Ovary (tissue), 9 donors: ENCODE results near the gene ACACB. TPM values are rescaled to one million over a fixed set of nuclear protein-coding genes. Genes with fewer than 3 reads are reported as not detected.

Source experiments
- DNase-seq, 5 donors: peaks; one replicate each; pipeline ENCODE4 v3.0.0-alpha.2; 2019 to 2020
- H3K27ac ChIP-seq, 2 donors: fragments of 200-600 bp; one replicate each; pipeline versions ENCODE4 v1.5.1 to v1.8.0; 2019 to 2022
- H3K27me3 ChIP-seq: fragments of 200-600 bp; one replicate; pipeline ENCODE4 v1.8.0; 2022
- H3K36me3 ChIP-seq: fragments of 200-600 bp; sonication (generic); one replicate; pipeline ENCODE4 v1.5.1; 2019
- H3K4me1 ChIP-seq: one replicate; pipeline ENCODE4 v1.8.1; 2013; ENCODE audit warnings: mild to moderate bottlenecking, moderate library complexity; ENCODE audit not compliant: insufficient read depth
- H3K4me3 ChIP-seq: fragments of 200-600 bp; sonication (generic); one replicate; pipeline ENCODE4 v1.5.1; 2017
- H3K9me3 ChIP-seq, 2 donors: fragments of 200-600 bp in 1 of 2; sonication (generic) in 1 of 2; one replicate each; pipeline versions ENCODE4 v1.5.1 to v1.8.1; 2013 to 2019; ENCODE audit warnings: mild to moderate bottlenecking in 1 of 2, moderate library complexity in 1 of 2
- EP300 ChIP-seq: sonication (generic); formaldehyde crosslinking; IDR thresholded peaks from one replicate; pipeline ENCODE4 v1.6.1; 2017; ENCODE audit warnings: antibody characterized with exemption
- POLR2A ChIP-seq: fragments of 450-650 bp; IDR thresholded peaks from one replicate; pipeline ENCODE4 v1.6.1; 2017; ENCODE audit warnings: antibody characterized with exemption, mild to moderate bottlenecking, moderate library complexity
- WGBS, 3 donors: extraction: QIAGEN DNeasy Blood & Tissue Kit in 1 of 3; methylation state at CpG; one replicate each; pipeline versions ENCODE4 v1.1.5 to v1.1.7; 2013 to 2017; 5-methylcytosine and 5-hydroxymethylcytosine counted together
- intact Hi-C, 4 donors: fragments of 100-400 bp; cut with DNase I; formaldehyde crosslinking; loops; one replicate each; pipeline versions ENCODE4 v1.11.0 to v1.15.1; 2022 to 2023
- polyA plus RNA-seq, 2 donors: library from polyadenylated mRNA; stranded (reverse); fragments of 200-250 nt in 1 of 2; fragments of 350-450 nt in 1 of 2; fragmentation: Illumina TruSeq in 1 of 2; extraction: RNeasy Lipid Tissue Mini Kit (QIAGEN cat#74804) in 1 of 2; gene quantifications; one replicate each; pipeline ENCODE4 v1.2.3, GENCODE V29; 2013 to 2014
- total RNA-seq, 7 donors: library from RNA; depleted of rRNA in 2 of 7; stranded (reverse); fragments of >200 nt in 2 of 7; fragmentation: NEBNext Ultra II Directional in 3 of 7; extraction: Animal tissue kit (Norgen Biotek cat#: 25700) in 3 of 7; gene quantifications; one replicate each; pipeline versions ENCODE4 v1.1.0 to v1.2.4, GENCODE V29; 2016 to 2023
- TF ChIP-seq, protein P1 (sequence below), 3 donors: fragments of 450-650 bp in 2 of 3; fragments of 200-600 bp in 1 of 3; IDR thresholded peaks; one replicate each; pipeline versions ENCODE4 v1.5.1 to v1.8.0; 2016 to 2022; ENCODE audit warnings: antibody characterized with exemption in 3 of 3, mild to moderate bottlenecking in 1 of 3
- donor health status: DM: no; HTN: no; CAD: no; lungs with moderate emphysema.
- donor health status: DM: no; HTN: no; CAD: no.
- donor health status: Bipolar disorder and iron deficiency.
- donor health status: DM: yes; HTN: yes; CAD: no.
- donor health status: DM: no; HTN: no; CAD: no.
- donor health status: DM: yes; HTN: yes; CAD: no.

ACACB gene
- total and polyA plus RNA-seq, 9 donors: 20.5 to 56.5 (median 40.4) TPM

- TF ChIP-seq, protein P1, sequence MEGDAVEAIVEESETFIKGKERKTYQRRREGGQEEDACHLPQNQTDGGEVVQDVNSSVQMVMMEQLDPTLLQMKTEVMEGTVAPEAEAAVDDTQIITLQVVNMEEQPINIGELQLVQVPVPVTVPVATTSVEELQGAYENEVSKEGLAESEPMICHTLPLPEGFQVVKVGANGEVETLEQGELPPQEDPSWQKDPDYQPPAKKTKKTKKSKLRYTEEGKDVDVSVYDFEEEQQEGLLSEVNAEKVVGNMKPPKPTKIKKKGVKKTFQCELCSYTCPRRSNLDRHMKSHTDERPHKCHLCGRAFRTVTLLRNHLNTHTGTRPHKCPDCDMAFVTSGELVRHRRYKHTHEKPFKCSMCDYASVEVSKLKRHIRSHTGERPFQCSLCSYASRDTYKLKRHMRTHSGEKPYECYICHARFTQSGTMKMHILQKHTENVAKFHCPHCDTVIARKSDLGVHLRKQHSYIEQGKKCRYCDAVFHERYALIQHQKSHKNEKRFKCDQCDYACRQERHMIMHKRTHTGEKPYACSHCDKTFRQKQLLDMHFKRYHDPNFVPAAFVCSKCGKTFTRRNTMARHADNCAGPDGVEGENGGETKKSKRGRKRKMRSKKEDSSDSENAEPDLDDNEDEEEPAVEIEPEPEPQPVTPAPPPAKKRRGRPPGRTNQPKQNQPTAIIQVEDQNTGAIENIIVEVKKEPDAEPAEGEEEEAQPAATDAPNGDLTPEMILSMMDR (IDR thresholded peaks at IDR 0.05): no peak
- no peak for TF ChIP-seq EP300
- no peak for TF ChIP-seq POLR2A
- intact Hi-C loops: no loop called here
- Histone ChIP-seq H3K27ac (no peak overlapping the region), H3K4me1 (no peaks in the 10 kb centered on the region), H3K4me3 (no peak overlapping the region), H3K36me3 (no peaks in the 10 kb centered on the region), H3K9me3 (no peaks in the 10 kb centered on the region), H3K27me3 (no peaks in the 10 kb centered on the region)
- no peak for DNase-seq
- WGBS, 3 donors: 91 to 95% (median 92%) methylated on average over 4 of the region's 4 CpGs
Measured at GRCh38 chr12:109239179-109239578, 122.8 kb downstream of the ACACB start.

DNA sequence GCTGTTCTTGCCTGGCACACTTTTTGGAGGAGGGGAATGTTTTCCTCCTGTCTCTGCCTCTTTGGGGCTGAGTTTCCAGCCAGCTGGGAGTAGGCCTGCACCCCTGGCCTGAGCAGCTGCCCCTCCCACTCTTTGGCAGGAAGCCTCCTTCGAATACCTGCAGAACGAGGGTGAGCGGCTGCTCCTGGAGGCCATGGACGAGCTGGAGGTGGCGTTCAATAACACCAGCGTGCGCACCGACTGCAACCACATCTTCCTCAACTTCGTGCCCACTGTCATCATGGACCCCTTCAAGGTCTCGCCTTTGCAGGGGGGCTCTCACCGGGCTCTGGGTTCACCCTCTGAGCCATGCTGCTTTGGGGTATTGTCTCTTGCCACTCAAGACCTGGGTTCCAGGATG, 123.3 kb downstream of the ACACB start:
- Histone ChIP-seq H3K9me3 (no peaks in the 10 kb centered on the region), H3K36me3 (no peaks in the 10 kb centered on the region), H3K27me3 (no peaks in the 10 kb centered on the region), H3K27ac (no peak overlapping the region), H3K4me1 (no peaks in the 10 kb centered on the region), H3K4me3 (no peak overlapping the region)
- TF ChIP-seq EP300 (no peak), POLR2A (no peak)
- TF ChIP-seq, protein P1 (IDR thresholded peaks at IDR 0.05): no peak
- DNase-seq: peak in 1 of 5 donors; percentile 19
- 82 to 85% (median 85%) methylated on average over 11 of the region's 11 CpGs for WGBS, 3 donors
- intact Hi-C loops: no loop called here

DNA sequence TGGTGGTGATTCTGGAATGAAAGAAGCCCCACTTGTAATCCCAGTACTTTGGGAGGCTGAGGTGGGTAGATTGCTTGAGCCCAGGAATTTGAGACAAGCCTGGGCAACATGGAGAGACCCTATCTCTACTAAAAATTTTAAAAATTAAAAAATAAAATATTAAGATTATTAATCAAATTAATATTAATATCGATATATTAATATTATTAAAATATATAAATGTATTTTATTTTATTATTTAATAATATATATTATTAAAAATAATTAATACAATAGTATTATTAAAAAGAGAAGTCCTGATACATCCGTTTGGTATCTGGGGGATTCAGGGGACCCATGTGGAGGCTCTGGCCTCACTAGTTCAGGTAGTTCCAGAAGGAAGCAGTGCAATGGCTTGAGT, 124.0 kb downstream of the ACACB start:
- no peaks in the 10 kb centered on the region for H3K27me3 ChIP-seq
- no peak overlapping the region for H3K4me3 ChIP-seq
- no peaks in the 10 kb centered on the region for H3K9me3 ChIP-seq
- no peak for DNase-seq
- intact Hi-C loops: no loop called here
- WGBS, 3 donors: 96 to 99% (median 98%) methylated on average over 2 of the region's 2 CpGs
- H3K27ac ChIP-seq: no peak overlapping the region
- H3K4me1 ChIP-seq: no peaks in the 10 kb centered on the region
- H3K36me3 ChIP-seq: no peaks in the 10 kb centered on the region
- TF ChIP-seq, protein P1 (IDR thresholded peaks at IDR 0.05): no peak
- TF ChIP-seq EP300: no peak
- TF ChIP-seq POLR2A: no peak

DNA sequence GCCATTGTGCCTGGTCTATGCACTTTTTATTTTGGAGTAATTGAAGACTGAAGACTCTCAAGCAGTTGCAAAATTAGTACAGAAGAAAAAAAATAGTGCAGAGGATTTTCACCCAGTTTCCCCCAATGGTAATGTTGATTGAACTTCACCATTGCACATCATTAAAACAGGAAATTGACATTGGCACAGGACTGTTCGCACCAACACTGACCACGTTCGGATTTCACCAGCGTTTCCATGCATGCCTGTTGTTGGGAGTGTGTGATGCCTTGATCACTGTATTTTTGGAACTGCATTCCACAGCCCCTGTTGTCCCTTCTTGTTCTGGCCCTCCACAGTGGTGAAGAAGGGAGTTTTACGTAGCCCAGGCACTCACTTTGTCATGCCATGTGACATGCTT, 125.5 kb downstream of the ACACB start:
- no peaks in the 10 kb centered on the region for H3K36me3 ChIP-seq
- no peak overlapping the region for H3K27ac ChIP-seq
- no peaks in the 10 kb centered on the region for H3K27me3 ChIP-seq
- no peaks in the 10 kb centered on the region for H3K4me1 ChIP-seq
- no peak overlapping the region for H3K4me3 ChIP-seq
- peak in 1 of 5 donors; percentile 4 for DNase-seq
- 85 to 91% (median 87%) methylated on average over 5 of the region's 5 CpGs for WGBS, 3 donors
- no peaks in the 10 kb centered on the region for H3K9me3 ChIP-seq
- intact Hi-C loops: no loop called here
- TF ChIP-seq, protein P1 (IDR thresholded peaks at IDR 0.05): no peak
- TF ChIP-seq POLR2A: no peak
- no peak for TF ChIP-seq EP300
